ENCODE results near the gene UGT1A6. TPM values are rescaled to one million over a fixed set of nuclear protein-coding genes. Genes with fewer than 3 reads are reported as not detected.
"Not testable (repeated sequence)": the region's sequence is repeated elsewhere in the genome, so short reads cannot be mapped to it uniquely, and the experiment has no call there.

Gene UGT1A6
- polyA plus RNA-seq, 3 donors from 2014 or later = not detected

- Mint-ChIP-seq H3K27ac (no peak within 1 kb of the TSS), H3K9me3 (peaks cover 0 to 2% (median 0%) of the 10 kb centered on the region in 6 donors), H3K4me1 (no peaks in the 10 kb centered on the region), H3K36me3 (no peaks in the 10 kb centered on the region), H3K27me3 (ENCODE audit: low read depth in 3 of 3) (peaks cover 0 to 15% (median 2%) of the 10 kb centered on the region in 3 donors), H3K4me3 (no peak within 1 kb of the TSS)
- no peak for DNase-seq
Observed at GRCh38 chr2:233712611-233713261, 20.0 kb downstream of the UGT1A6 start, which contains the start of gene UGT1A5. Gene UGT1A5, plus strand, starts transcription at chr2:233712907. Its CDS starts 85 bp downstream, at chr2:233712992.

GRCh38 chr2:233713262-233713615 is 20.5 kb downstream of the UGT1A6 start:
- Mint-ChIP-seq H3K36me3 (no peaks in the 10 kb centered on the region), H3K4me3 (no peak overlapping the region), H3K27me3 (ENCODE audit: low read depth in 3 of 3) (peaks cover 0 to 15% (median 4%) of the 10 kb centered on the region in 3 donors), H3K9me3 (peaks cover 0 to 2% (median 0%) of the 10 kb centered on the region in 6 donors), H3K4me1 (no peaks in the 10 kb centered on the region), H3K27ac (no peak overlapping the region)
- no peak for DNase-seq

GRCh38 chr2:233714121-233714520 is 21.4 kb downstream of the UGT1A6 start:
- DNase-seq = no peak
- Mint-ChIP-seq H3K9me3 (peaks cover 0 to 4% (median 0%) of the 10 kb centered on the region in 6 donors), H3K4me3 (no peak overlapping the region), H3K4me1 (no peaks in the 10 kb centered on the region), H3K27ac (no peak overlapping the region), H3K36me3 (no peaks in the 10 kb centered on the region), H3K27me3 (ENCODE audit: low read depth in 3 of 3) (peaks cover 1 to 13% (median 7%) of the 10 kb centered on the region in 3 donors)

GRCh38 chr2:233718552-233718951 is 25.9 kb downstream of the UGT1A6 start, which contains the start of gene UGT1A4:
Gene UGT1A4, plus strand, starts transcription at chr2:233718736. Its CDS starts 85 bp downstream, at chr2:233718821.
- no peak within 1 kb of the TSS for H3K4me3 Mint-ChIP-seq
- H3K9me3 Mint-ChIP-seq = peaks cover 0 to 2% (median 0%) of the 10 kb centered on the region in 6 donors
- no peaks in the 10 kb centered on the region for H3K4me1 Mint-ChIP-seq
- DNase-seq = no peak
- peaks cover 1 to 8% (median 4%) of the 10 kb centered on the region in 3 donors for H3K27me3 Mint-ChIP-seq (ENCODE audit: low read depth in 3 of 3)
- no peaks in the 10 kb centered on the region for H3K36me3 Mint-ChIP-seq
- H3K27ac Mint-ChIP-seq = no peak within 1 kb of the TSS

GRCh38 chr2:233728723-233729301 is 36.1 kb downstream of the UGT1A6 start, which contains the start of gene UGT1A3:
Gene UGT1A3, plus strand, starts transcription at chr2:233729042. Its CDS starts 85 bp downstream, at chr2:233729127.
- no peak for DNase-seq
- H3K36me3 Mint-ChIP-seq = no peaks in the 10 kb centered on the region
- no peak within 1 kb of the TSS for H3K27ac Mint-ChIP-seq
- H3K4me3 Mint-ChIP-seq = no peak within 1 kb of the TSS
- peaks cover 2 to 15% (median 8%) of the 10 kb centered on the region in 3 donors for H3K27me3 Mint-ChIP-seq (ENCODE audit: low read depth in 3 of 3)
- no peaks in the 10 kb centered on the region for H3K9me3 Mint-ChIP-seq
- no peaks in the 10 kb centered on the region for H3K4me1 Mint-ChIP-seq

GRCh38 chr2:233736868-233737653 is 44.4 kb downstream of the UGT1A6 start:
- not testable (repeated sequence) for H3K9me3 Mint-ChIP-seq, DNase-seq, H3K4me3 Mint-ChIP-seq, H3K4me1 Mint-ChIP-seq, H3K27ac Mint-ChIP-seq, H3K36me3 Mint-ChIP-seq
- peaks cover 3 to 28% (median 11%) of the 10 kb centered on the region in 3 donors for H3K27me3 Mint-ChIP-seq (ENCODE audit: low read depth in 3 of 3)

GRCh38 chr2:233740870-233741269 is 48.2 kb downstream of the UGT1A6 start:
- no peaks in the 10 kb centered on the region for H3K9me3 Mint-ChIP-seq
- H3K36me3 Mint-ChIP-seq = no peaks in the 10 kb centered on the region
- H3K4me3 Mint-ChIP-seq = no peak overlapping the region
- no peaks in the 10 kb centered on the region for H3K4me1 Mint-ChIP-seq
- H3K27me3 Mint-ChIP-seq (ENCODE audit: low read depth in 3 of 3) = peaks cover 3 to 8% (median 5%) of the 10 kb centered on the region in 3 donors
- H3K27ac Mint-ChIP-seq = no peak overlapping the region
- DNase-seq = no peak

- H3K36me3 Mint-ChIP-seq = no peaks in the 10 kb centered on the region
- H3K4me1 Mint-ChIP-seq = no peaks in the 10 kb centered on the region
- H3K4me3 Mint-ChIP-seq = no peak overlapping the region
- no peak overlapping the region for H3K27ac Mint-ChIP-seq
- peaks cover 3 to 5% (median 4%) of the 10 kb centered on the region in 3 donors for H3K27me3 Mint-ChIP-seq (ENCODE audit: low read depth in 3 of 3)
- DNase-seq = no peak
- H3K9me3 Mint-ChIP-seq = no peaks in the 10 kb centered on the region
Observed at GRCh38 chr2:233743464-233744259, 51.0 kb downstream of the UGT1A6 start.

- peaks cover 0 to 7% (median 4%) of the 10 kb centered on the region in 3 donors for H3K27me3 Mint-ChIP-seq (ENCODE audit: low read depth in 3 of 3)
- no peaks in the 10 kb centered on the region for H3K36me3 Mint-ChIP-seq
- H3K4me3 Mint-ChIP-seq = no peak overlapping the region
- DNase-seq = no peak
- H3K27ac Mint-ChIP-seq = no peak overlapping the region
- H3K9me3 Mint-ChIP-seq = peaks cover 0 to 5% (median under 1%) of the 10 kb centered on the region in 6 donors
- H3K4me1 Mint-ChIP-seq = no peaks in the 10 kb centered on the region
Observed at GRCh38 chr2:233745073-233745755, 52.5 kb downstream of the UGT1A6 start.

- not testable (repeated sequence) for DNase-seq; H3K4me3 Mint-ChIP-seq; H3K36me3 Mint-ChIP-seq; H3K4me1 Mint-ChIP-seq; H3K27ac Mint-ChIP-seq; H3K9me3 Mint-ChIP-seq; H3K27me3 Mint-ChIP-seq (ENCODE audit: low read depth in 3 of 3)
Observed at GRCh38 chr2:233745838-233746237, 53.1 kb downstream of the UGT1A6 start.

GRCh38 chr2:233746475-233747282 is 54.0 kb downstream of the UGT1A6 start:
- peaks cover 0 to 15% (median 4%) of the 10 kb centered on the region in 6 donors for H3K9me3 Mint-ChIP-seq
- H3K4me3 Mint-ChIP-seq = no peak overlapping the region
- H3K36me3 Mint-ChIP-seq = no peaks in the 10 kb centered on the region
- no peaks in the 10 kb centered on the region for H3K4me1 Mint-ChIP-seq
- no peak overlapping the region for H3K27ac Mint-ChIP-seq
- no peak for DNase-seq
- peaks cover 0 to 10% (median 3%) of the 10 kb centered on the region in 3 donors for H3K27me3 Mint-ChIP-seq (ENCODE audit: low read depth in 3 of 3)

- H3K9me3 Mint-ChIP-seq = peaks cover 0 to 17% (median 4%) of the 10 kb centered on the region in 6 donors
- no peak for DNase-seq
- no peak overlapping the region for H3K27ac Mint-ChIP-seq
- no peaks in the 10 kb centered on the region for H3K36me3 Mint-ChIP-seq
- H3K4me1 Mint-ChIP-seq = no peaks in the 10 kb centered on the region
- H3K4me3 Mint-ChIP-seq = no peak overlapping the region
- H3K27me3 Mint-ChIP-seq (ENCODE audit: low read depth in 3 of 3) = peaks cover 0 to 15% (median 5%) of the 10 kb centered on the region in 3 donors
Observed at GRCh38 chr2:233747283-233747544, 54.5 kb downstream of the UGT1A6 start.
